SHP77 treated with DMSO at 0.1 percent for 48 hours (cell line): ENCODE results near the gene INPP5E.

Experiments used
- DNase-seq: peaks from one replicate; lab custom pipeline; 2025; lab: John Stamatoyannopoulos, UW

The INPP5E gene

GRCh38 chr9:136385015-136385414 is 54.6 kb downstream of the INPP5E start:
- DNase-seq = no peak

DNA sequence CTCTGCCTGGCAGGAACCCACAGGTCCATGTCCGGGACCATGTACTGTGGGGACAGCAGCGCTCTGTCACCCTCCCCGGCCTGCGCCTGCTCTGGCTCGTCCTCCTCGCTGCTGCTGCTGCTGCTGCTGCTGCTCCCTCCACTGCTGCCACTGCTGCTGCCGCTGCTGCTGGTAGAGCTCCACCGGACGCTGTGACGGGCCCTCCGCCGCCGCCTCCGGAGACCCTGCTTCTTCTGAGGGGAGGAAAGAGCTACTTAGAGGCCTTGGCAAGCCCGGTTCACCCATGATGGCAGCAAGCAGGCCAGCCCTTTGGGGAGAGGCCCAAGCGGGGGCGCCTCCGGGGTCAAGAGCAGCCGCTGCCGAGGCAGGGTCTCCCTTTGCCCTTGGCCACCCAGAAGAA is 56.2 kb downstream of the INPP5E start:
- no peak for DNase-seq

GRCh38 chr9:136381966-136382513 is 57.6 kb downstream of the INPP5E start:
- no peak for DNase-seq

GRCh38 chr9:136381311-136381710 is 58.3 kb downstream of the INPP5E start:
- no peak for DNase-seq

DNA sequence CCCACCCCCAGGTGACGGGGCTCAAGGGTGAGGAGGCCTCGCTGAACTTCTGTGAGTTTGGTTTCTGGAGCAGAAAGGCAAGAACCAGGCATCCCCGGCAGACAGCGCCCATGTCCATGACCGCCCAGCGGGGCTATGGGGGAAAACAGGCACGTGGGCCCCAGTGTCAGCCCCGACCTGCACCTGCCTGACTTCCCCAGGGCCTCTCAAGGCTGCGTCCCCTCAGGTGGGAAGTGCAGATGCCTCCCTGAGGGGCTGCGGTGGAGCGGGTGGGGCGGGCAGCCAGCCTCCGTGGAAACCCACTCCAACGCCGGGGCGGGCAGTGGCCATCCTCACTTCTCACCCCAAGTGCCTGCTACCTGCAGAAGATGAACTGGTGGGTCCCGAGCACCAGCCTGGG is 59.3 kb downstream of the INPP5E start:
- DNase-seq = no peak

GRCh38 chr9:136379891-136380290 is 59.8 kb downstream of the INPP5E start:
- DNase-seq = no peak

DNA sequence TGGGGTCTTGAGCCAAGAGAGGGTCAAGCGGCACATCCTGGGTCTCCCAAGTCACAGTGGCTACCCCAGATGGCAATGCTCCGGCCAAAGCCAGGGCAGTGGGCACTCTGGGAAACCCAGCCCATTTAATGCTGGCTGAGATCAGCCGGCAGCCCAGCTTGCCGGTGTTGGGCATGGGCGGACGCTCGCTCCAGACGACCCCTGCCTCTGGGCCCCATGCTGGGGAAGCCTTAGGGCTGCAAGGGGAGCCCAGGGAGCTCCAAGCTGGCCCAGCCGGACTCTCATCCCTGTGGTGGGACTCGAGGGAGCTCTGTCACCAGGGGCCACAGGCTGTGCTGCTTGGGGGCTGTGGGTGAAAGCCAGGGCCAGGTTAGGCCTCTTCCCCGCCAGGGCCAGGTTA is 60.2 kb downstream of the INPP5E start:
- no peak for DNase-seq

- no peak for DNase-seq
These were observed 60.7 kb downstream of the INPP5E start for GRCh38 chr9:136379003-136379287.
